ENCODE results near the gene SPDYE6.

DNA sequence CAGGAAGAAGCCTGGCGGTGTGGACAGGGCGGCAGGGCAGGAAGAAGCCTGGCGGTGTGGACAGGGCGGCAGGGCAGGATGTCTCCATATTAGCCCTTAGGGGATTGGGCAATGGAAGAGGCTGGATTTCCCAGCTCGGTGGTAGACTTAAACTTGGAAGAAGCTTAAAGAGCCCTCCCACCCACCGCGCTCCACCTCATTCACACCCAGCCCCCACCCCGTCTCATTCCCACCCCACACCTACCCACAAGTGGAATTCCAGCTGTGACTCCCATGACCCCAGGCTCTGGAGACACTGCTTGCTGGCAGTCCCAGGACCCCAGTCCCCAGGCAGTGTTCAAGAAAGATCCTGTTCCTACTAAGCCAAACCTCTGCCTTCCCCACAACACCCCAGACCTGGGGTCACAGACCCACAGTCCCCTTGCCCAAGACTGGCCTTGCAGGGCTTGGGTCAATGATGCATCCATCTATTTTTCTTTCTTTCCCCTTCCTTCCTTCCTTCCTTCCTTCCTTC lies 34.0 kb downstream of the SPDYE6 start:
- TF ChIP-seq, protein P1, sequence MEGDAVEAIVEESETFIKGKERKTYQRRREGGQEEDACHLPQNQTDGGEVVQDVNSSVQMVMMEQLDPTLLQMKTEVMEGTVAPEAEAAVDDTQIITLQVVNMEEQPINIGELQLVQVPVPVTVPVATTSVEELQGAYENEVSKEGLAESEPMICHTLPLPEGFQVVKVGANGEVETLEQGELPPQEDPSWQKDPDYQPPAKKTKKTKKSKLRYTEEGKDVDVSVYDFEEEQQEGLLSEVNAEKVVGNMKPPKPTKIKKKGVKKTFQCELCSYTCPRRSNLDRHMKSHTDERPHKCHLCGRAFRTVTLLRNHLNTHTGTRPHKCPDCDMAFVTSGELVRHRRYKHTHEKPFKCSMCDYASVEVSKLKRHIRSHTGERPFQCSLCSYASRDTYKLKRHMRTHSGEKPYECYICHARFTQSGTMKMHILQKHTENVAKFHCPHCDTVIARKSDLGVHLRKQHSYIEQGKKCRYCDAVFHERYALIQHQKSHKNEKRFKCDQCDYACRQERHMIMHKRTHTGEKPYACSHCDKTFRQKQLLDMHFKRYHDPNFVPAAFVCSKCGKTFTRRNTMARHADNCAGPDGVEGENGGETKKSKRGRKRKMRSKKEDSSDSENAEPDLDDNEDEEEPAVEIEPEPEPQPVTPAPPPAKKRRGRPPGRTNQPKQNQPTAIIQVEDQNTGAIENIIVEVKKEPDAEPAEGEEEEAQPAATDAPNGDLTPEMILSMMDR (conservative IDR thresholded peaks at IDR 0.05; ENCODE audit: low read length) = no peak
- no peak for TF ChIP-seq EZH2phosphoT487 (IDR thresholded peaks at IDR 0.05; ENCODE audit: borderline replicate concordance)

Measured in Loucy (cell line).